ENCODE data around the gene SLC66A1.
"Not testable (repeated sequence)": the region's sequence is repeated elsewhere in the genome, so short reads cannot be mapped to it uniquely, and the experiment has no call there.

- not testable (repeated sequence) for TF ChIP-seq CTCF (IDR thresholded peaks at IDR 0.05; ENCODE audit: low read length); EZH2 (optimal IDR thresholded peaks at IDR 0.05; ENCODE audit: low read depth, low read length); EZH2phosphoT487 (IDR thresholded peaks at IDR 0.05; ENCODE audit: low read length)
Observed at GRCh38 chr1:19304081-19304480, 8.0 kb upstream of the SLC66A1 start.

Data from MM.1S (cell line).